Breast epithelium (tissue), 4 donors: ENCODE measurements around the gene COPE. TPM values are rescaled to one million over a fixed set of nuclear protein-coding genes. Genes with fewer than 3 reads are reported as not detected.

Experiments
- DNase-seq, 2 donors: peaks; one replicate each; pipeline ENCODE4 v3.0.0-alpha.2; 2019; ENCODE audit warnings: low spot score in 2 of 2
- H3K27ac ChIP-seq, 2 donors: fragments of 200-600 bp; sonication (generic) in 1 of 2; one replicate each; pipeline ENCODE4 v1.5.1; 2016 to 2019; ENCODE audit warnings: mild to moderate bottlenecking in 1 of 2
- H3K27me3 ChIP-seq, 2 donors: fragments of 200-600 bp; sonication (generic) in 1 of 2; one replicate each; pipeline versions ENCODE4 v1.5.1 to v1.6.0; 2017 to 2019; ENCODE audit warnings: control low read depth in 1 of 2, mild to moderate bottlenecking in 1 of 2
- H3K36me3 ChIP-seq: fragments of 200-600 bp; one replicate; pipeline ENCODE4 v1.5.1; 2019
- H3K4me1 ChIP-seq, 2 donors: fragments of 200-600 bp; sonication (generic); one replicate each; pipeline ENCODE4 v1.5.1; 2016 to 2019; ENCODE audit warnings: control low read depth in 1 of 2
- H3K4me3 ChIP-seq, 3 donors: fragments of 200-600 bp; sonication (generic); 1 replicate in 2 of 3; 2 replicates in 1 of 3; pipeline ENCODE4 v1.5.1; 2016 to 2019; ENCODE audit warnings: mild to moderate bottlenecking in 3 of 3, moderate library complexity in 2 of 3
- H3K9me3 ChIP-seq, 2 donors: fragments of 200-600 bp; sonication (generic) in 1 of 2; one replicate each; pipeline ENCODE4 v1.5.1; 2016 to 2019; ENCODE audit warnings: control low read depth in 1 of 2
- CTCF ChIP-seq, 3 donors: fragments of 450-650 bp; IDR thresholded peaks; one replicate each; pipeline ENCODE4 v1.5.1; 2016 to 2017; ENCODE audit warnings: antibody characterized with exemption in 3 of 3, mild to moderate bottlenecking in 3 of 3, moderate library complexity in 3 of 3
- POLR2A ChIP-seq: fragments of 450-650 bp; IDR thresholded peaks from one replicate; pipeline ENCODE4 v1.6.1; 2016; ENCODE audit warnings: antibody characterized with exemption, mild to moderate bottlenecking, moderate library complexity
- POLR2AphosphoS5 ChIP-seq, 3 donors: sonication (generic); formaldehyde crosslinking; IDR thresholded peaks; one replicate each; pipeline ENCODE4 v1.6.1; 2017; ENCODE audit warnings: antibody characterized with exemption in 3 of 3
- intact Hi-C: fragments of 100-400 bp; cut with DNase I; formaldehyde crosslinking; loops from one replicate; pipeline ENCODE4 v1.15.1; 2023; ENCODE audit warnings: low total_unique reads
- total RNA-seq, 3 donors: library from RNA; depleted of rRNA; stranded (reverse); fragments of >200 nt; gene quantifications; one replicate each; pipeline ENCODE4 v1.1.0, GENCODE V29; 2016

COPE gene
- total RNA-seq, 3 donors from 2014 or later, result 144 to 204 (median 190) TPM

GRCh38 chr19:18894254-18895037, 24.7 kb downstream of the COPE start:
- Histone ChIP-seq H3K27me3 (peaks cover 2 to 10% of the 10 kb centered on the region in 2 donors), H3K4me3 (peak overlapping the region in 2 of 3 donors; percentile 53 to 74), H3K4me1 (peaks cover 8 to 13% of the 10 kb centered on the region in 2 donors), H3K9me3 (no peaks in the 10 kb centered on the region), H3K36me3 (no peaks in the 10 kb centered on the region), H3K27ac (no peak overlapping the region)
- DNase-seq, result no peak
- intact Hi-C loops, result no loop called here
- TF ChIP-seq POLR2AphosphoS5 (IDR thresholded peaks at IDR 0.05), result no peak
- TF ChIP-seq POLR2A, result no peak
- no peak for TF ChIP-seq CTCF (IDR thresholded peaks at IDR 0.05)

- no peaks in the 10 kb centered on the region for H3K36me3 ChIP-seq
- H3K4me3 ChIP-seq, result peak overlapping the region in 2 of 3 donors; percentile 53 to 74
- no peaks in the 10 kb centered on the region for H3K9me3 ChIP-seq
- H3K27ac ChIP-seq, result no peak overlapping the region
- TF ChIP-seq POLR2A, result no peak
- no peak for TF ChIP-seq POLR2AphosphoS5 (IDR thresholded peaks at IDR 0.05)
- TF ChIP-seq CTCF (IDR thresholded peaks at IDR 0.05), result no peak
- intact Hi-C loops, result no loop called here
- no peak for DNase-seq
- H3K4me1 ChIP-seq, result peaks cover 8 to 13% of the 10 kb centered on the region in 2 donors
- H3K27me3 ChIP-seq, result peaks cover 2 to 10% of the 10 kb centered on the region in 2 donors
These were observed 25.5 kb downstream of the COPE start for GRCh38 chr19:18893587-18894253.

GRCh38 chr19:18889949-18890745, 29.0 kb downstream of the COPE start:
- intact Hi-C loops, result no loop called here
- H3K27ac ChIP-seq, result no peak overlapping the region
- peaks cover 4 to 9% of the 10 kb centered on the region in 2 donors for H3K4me1 ChIP-seq
- no peak for DNase-seq
- H3K27me3 ChIP-seq, result peaks cover under 1 to 6% of the 10 kb centered on the region in 2 donors
- TF ChIP-seq CTCF (IDR thresholded peaks at IDR 0.05), result no peak
- no peak for TF ChIP-seq POLR2A
- TF ChIP-seq POLR2AphosphoS5 (IDR thresholded peaks at IDR 0.05), result no peak
- no peak overlapping the region for H3K4me3 ChIP-seq
- H3K36me3 ChIP-seq, result no peaks in the 10 kb centered on the region
- no peaks in the 10 kb centered on the region for H3K9me3 ChIP-seq

GRCh38 chr19:18886972-18887371, 32.2 kb downstream of the COPE start:
- intact Hi-C loops, result no loop called here
- no peak for DNase-seq
- H3K4me1 ChIP-seq, result no peaks in the 10 kb centered on the region
- no peak overlapping the region for H3K27ac ChIP-seq
- H3K4me3 ChIP-seq, result no peak overlapping the region
- no peak for TF ChIP-seq POLR2A
- no peak for TF ChIP-seq CTCF (IDR thresholded peaks at IDR 0.05)
- no peak for TF ChIP-seq POLR2AphosphoS5 (IDR thresholded peaks at IDR 0.05)
- no peaks in the 10 kb centered on the region for H3K27me3 ChIP-seq
- H3K9me3 ChIP-seq, result no peaks in the 10 kb centered on the region
- no peaks in the 10 kb centered on the region for H3K36me3 ChIP-seq
